Right lung (tissue), 5 donors: ENCODE results near the gene FHIT. TPM values are rescaled to one million over a fixed set of nuclear protein-coding genes. Genes with fewer than 3 reads are reported as not detected.
"Not testable (repeated sequence)": the region's sequence is repeated elsewhere in the genome, so short reads cannot be mapped to it uniquely, and the experiment has no call there.

Experiments
- DNase-seq, 2 donors: peaks; one replicate each; pipeline ENCODE4 v3.0.0-alpha.2; 2013
- polyA plus RNA-seq, 5 donors: library from polyadenylated mRNA; unstranded; fragments of 120-200 nt; gene quantifications; one replicate each; pipeline versions ENCODE4 v1.2.1 to v1.2.3, GENCODE V29; 2013; ENCODE audit warnings: inconsistent platforms in 1 of 5, low replicate concordance in 1 of 5; ENCODE audit not compliant: insufficient read length in 5 of 5, insufficient read depth in 1 of 5

The FHIT gene
- polyA plus RNA-seq, 5 donors = 9.1 to 17.8 (median 10.6) TPM

- no peak for DNase-seq
Measured at GRCh38 chr3:60716573-60716972, 534.7 kb downstream of the FHIT start.

GRCh38 chr3:60708191-60708975 is 542.9 kb downstream of the FHIT start:
- DNase-seq = no peak

- no peak for DNase-seq
Measured at GRCh38 chr3:60707452-60708020, 543.7 kb downstream of the FHIT start.

GRCh38 chr3:60703956-60704736 is 547.1 kb downstream of the FHIT start:
- no peak for DNase-seq

- DNase-seq = no peak
Measured at GRCh38 chr3:60703008-60703407, 548.2 kb downstream of the FHIT start.

GRCh38 chr3:60698117-60698516 is 553.1 kb downstream of the FHIT start:
- DNase-seq = no peak

GRCh38 chr3:60697132-60697531 is 554.1 kb downstream of the FHIT start:
- no peak for DNase-seq

- no peak for DNase-seq
Measured at GRCh38 chr3:60696428-60697125, 554.7 kb downstream of the FHIT start.

GRCh38 chr3:60675424-60675823 is 575.8 kb downstream of the FHIT start:
- DNase-seq = no peak

- DNase-seq = no peak
Measured at GRCh38 chr3:60674870-60675269, 576.4 kb downstream of the FHIT start.

- DNase-seq = no peak
Measured at GRCh38 chr3:60673123-60673522, 578.1 kb downstream of the FHIT start.

- not testable (repeated sequence) for DNase-seq
Measured at GRCh38 chr3:60672337-60672736, 578.9 kb downstream of the FHIT start.

- DNase-seq = no peak
Measured at GRCh38 chr3:60669636-60670035, 581.6 kb downstream of the FHIT start.

GRCh38 chr3:60660026-60660425 is 591.2 kb downstream of the FHIT start:
- DNase-seq = no peak

GRCh38 chr3:60659098-60659497 is 592.2 kb downstream of the FHIT start:
- DNase-seq = no peak

- no peak for DNase-seq
Measured at GRCh38 chr3:60657972-60658371, 593.3 kb downstream of the FHIT start.

GRCh38 chr3:60652829-60653228 is 598.4 kb downstream of the FHIT start:
- no peak for DNase-seq

GRCh38 chr3:60651799-60652198 is 599.5 kb downstream of the FHIT start:
- DNase-seq = no peak

- DNase-seq = no peak
Measured at GRCh38 chr3:60650171-60650570, 601.1 kb downstream of the FHIT start.

- no peak for DNase-seq
Measured at GRCh38 chr3:60645801-60646200, 605.5 kb downstream of the FHIT start.

GRCh38 chr3:60643831-60644230 is 607.4 kb downstream of the FHIT start:
- no peak for DNase-seq

- DNase-seq = no peak
Measured at GRCh38 chr3:60641354-60641753, 609.9 kb downstream of the FHIT start.
